Measurements from ENCODE around the gene SPATA17.

Gene SPATA17

GRCh38 chr1:217917281-217917887 lies 286.2 kb downstream of the SPATA17 start (continued):
- TF ChIP-seq PATZ1 (CRISPR knock-in tag; IDR thresholded peaks at IDR 0.05; ENCODE audit: borderline replicate concordance) (no peak), PPARA (CRISPR knock-in tag; IDR thresholded peaks at IDR 0.05; ENCODE audit: borderline replicate concordance) (no peak)

- ATAC-seq = no peak
- no peak for TF ChIP-seq TCF4 (CRISPR knock-in tag; IDR thresholded peaks at IDR 0.05; ENCODE audit: borderline replicate concordance)
- no peak for TF ChIP-seq SNAI2 (CRISPR knock-in tag; IDR thresholded peaks at IDR 0.05)
- TF ChIP-seq CSRNP3 (CRISPR knock-in tag; IDR thresholded peaks at IDR 0.05) = no peak
- TF ChIP-seq ZNF565 (CRISPR knock-in tag; conservative IDR thresholded peaks at IDR 0.05; ENCODE audit: low read depth) = no peak
- TF ChIP-seq CSDC2 (CRISPR knock-in tag; IDR thresholded peaks at IDR 0.05) = no peak
- no peak for TF ChIP-seq POU6F1 (CRISPR knock-in tag; IDR thresholded peaks at IDR 0.05; ENCODE audit: borderline replicate concordance, low read depth)
- no peak for TF ChIP-seq GLIS3 (CRISPR knock-in tag; IDR thresholded peaks at IDR 0.05)
- TF ChIP-seq PPARA (CRISPR knock-in tag; IDR thresholded peaks at IDR 0.05; ENCODE audit: borderline replicate concordance) = no peak
- TF ChIP-seq ESRRG (CRISPR knock-in tag; IDR thresholded peaks at IDR 0.05) = no peak
- TF ChIP-seq OSR1 (CRISPR knock-in tag; IDR thresholded peaks at IDR 0.05) = no peak
- TF ChIP-seq PATZ1 (CRISPR knock-in tag; IDR thresholded peaks at IDR 0.05; ENCODE audit: borderline replicate concordance) = no peak
- no peak for TF ChIP-seq BACH2 (CRISPR knock-in tag; IDR thresholded peaks at IDR 0.05; ENCODE audit: borderline replicate concordance)
- TF ChIP-seq TOX (CRISPR knock-in tag; IDR thresholded peaks at IDR 0.05; ENCODE audit: borderline replicate concordance) = no peak
- no peak for TF ChIP-seq ZNF8 (CRISPR knock-in tag; IDR thresholded peaks at IDR 0.05)
- TF ChIP-seq ISL1 (CRISPR knock-in tag; IDR thresholded peaks at IDR 0.05) = no peak
- TF ChIP-seq ZNF70 (CRISPR knock-in tag; IDR thresholded peaks at IDR 0.05) = no peak
- TF ChIP-seq ZFP30 (CRISPR knock-in tag; IDR thresholded peaks at IDR 0.05) = no peak
- no peak for TF ChIP-seq ZFP3 (CRISPR knock-in tag; IDR thresholded peaks at IDR 0.05)
- no peak for TF ChIP-seq RARB (CRISPR knock-in tag; IDR thresholded peaks at IDR 0.05)
- no peak for TF ChIP-seq TSHZ2 (CRISPR knock-in tag; IDR thresholded peaks at IDR 0.05)
Observed at GRCh38 chr1:217919683-217920388, 288.7 kb downstream of the SPATA17 start.

Data from SK-N-SH treated with all-trans-retinoic acid at 6 μM for 48 hours (cell line).